Measurements from ENCODE around the gene MOSPD2.

Gene MOSPD2

DNA sequence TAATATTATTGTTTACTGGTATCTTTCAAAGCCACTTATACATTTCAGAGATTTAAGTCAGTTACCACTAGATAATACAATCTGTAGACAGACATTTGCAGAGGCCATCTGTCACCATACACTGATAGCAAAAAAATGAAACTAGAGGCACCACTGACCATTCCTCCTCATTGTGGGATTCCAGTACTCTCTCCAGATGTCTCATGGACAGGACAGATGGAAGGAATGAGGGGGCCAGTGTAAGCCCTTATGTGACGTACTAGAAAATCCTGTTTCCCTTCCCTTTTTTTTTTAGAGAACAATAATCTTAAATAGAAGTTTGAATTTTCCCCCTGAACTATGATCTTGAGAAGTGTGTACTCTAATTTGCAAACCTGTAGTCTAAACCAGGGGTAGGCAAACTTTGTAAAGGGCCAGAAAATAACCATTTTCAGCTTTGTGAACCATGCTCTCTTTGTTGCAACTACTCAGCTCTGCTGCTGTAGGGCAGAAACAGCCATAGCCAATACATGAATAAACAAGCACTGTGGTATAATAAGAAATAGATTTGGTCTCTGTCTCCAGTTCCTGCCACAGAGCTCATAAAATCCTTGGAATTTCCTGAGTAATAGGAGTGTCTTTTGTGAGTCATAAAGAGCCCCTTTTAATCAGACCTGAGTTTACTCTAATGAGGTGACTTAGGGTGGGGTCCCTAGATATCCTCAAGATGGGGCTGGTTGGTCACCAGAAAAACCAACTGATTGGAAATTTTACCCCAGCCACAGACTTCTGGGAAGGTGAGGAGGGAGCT lies 90.4 kb downstream of the MOSPD2 start:
- no peak overlapping the region for H3K27ac Mint-ChIP-seq
- no peaks in the 10 kb centered on the region for H3K4me1 Mint-ChIP-seq (ENCODE audit: low read depth in 2 of 2)
- no peaks in the 10 kb centered on the region for H3K27me3 Mint-ChIP-seq
- no peak for ATAC-seq (replicated peaks)
- no peak overlapping the region for H3K4me3 Mint-ChIP-seq
- no peaks in the 10 kb centered on the region for H3K9me3 Mint-ChIP-seq
- no peaks in the 10 kb centered on the region for H3K36me3 Mint-ChIP-seq (ENCODE audit: insufficient read depth)
- no peak for DNase-seq

DNA sequence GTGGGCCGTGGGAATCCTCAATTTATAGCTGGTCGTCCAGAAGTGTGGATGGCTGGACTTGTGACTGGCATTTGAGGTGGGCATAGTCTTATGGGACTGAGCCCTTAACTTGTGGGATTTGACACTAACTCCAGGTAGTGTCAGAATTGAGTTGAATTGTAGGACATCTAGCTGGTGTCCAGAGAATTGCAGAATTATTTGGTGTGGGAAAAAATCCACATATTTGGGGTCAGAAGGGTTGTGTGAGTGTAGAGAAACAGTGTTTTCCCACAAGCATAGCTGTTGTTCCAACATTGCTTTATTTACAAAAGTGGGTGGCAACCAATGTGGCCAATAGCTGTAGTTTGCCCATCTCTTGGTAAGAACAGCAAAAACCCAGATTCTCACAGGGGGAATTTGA lies 91.3 kb downstream of the MOSPD2 start:
- ATAC-seq (replicated peaks) (no peak), DNase-seq (no peak)
- Mint-ChIP-seq H3K4me1 (ENCODE audit: low read depth in 2 of 2) (no peaks in the 10 kb centered on the region), H3K27me3 (no peaks in the 10 kb centered on the region), H3K9me3 (no peaks in the 10 kb centered on the region), H3K4me3 (no peak overlapping the region), H3K27ac (no peak overlapping the region), H3K36me3 (ENCODE audit: insufficient read depth) (no peaks in the 10 kb centered on the region)

Measured in effector memory CD8-positive, alpha-beta T cell (primary cell).